Activated naive CD4-positive, alpha-beta T cell treated with Interleukin-2 at 50 U/mL for 16 hours (primary cell): ENCODE measurements around the gene ZCCHC17.
"Not testable (repeated sequence)": the region's sequence is repeated elsewhere in the genome, so short reads cannot be mapped to it uniquely, and the experiment has no call there.

ENCODE experiments used
- DNase-seq: peaks from one replicate; pipeline ENCODE4 v3.0.0-alpha.2; 2020

Gene ZCCHC17

DNA sequence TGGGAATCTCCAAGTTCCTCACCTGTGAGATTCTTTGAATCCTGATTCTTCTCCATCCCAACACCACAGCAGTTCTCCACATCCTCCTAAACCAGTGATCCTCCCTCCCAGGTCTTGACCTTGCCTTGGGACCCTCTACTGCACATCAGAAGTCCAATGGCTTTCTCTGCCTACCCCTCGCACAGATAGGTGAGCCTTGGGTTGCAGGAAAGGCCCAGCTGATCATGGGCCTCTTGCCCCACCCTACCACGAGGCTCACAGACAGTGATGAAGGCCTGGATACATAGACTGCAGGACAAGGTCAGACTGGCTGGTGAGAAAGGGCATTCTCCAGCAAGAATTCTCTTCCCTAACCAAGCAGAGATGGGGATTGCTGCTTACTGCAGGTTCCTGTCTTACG lies 75.2 kb downstream of the ZCCHC17 start:
- DNase-seq, result no peak

DNA sequence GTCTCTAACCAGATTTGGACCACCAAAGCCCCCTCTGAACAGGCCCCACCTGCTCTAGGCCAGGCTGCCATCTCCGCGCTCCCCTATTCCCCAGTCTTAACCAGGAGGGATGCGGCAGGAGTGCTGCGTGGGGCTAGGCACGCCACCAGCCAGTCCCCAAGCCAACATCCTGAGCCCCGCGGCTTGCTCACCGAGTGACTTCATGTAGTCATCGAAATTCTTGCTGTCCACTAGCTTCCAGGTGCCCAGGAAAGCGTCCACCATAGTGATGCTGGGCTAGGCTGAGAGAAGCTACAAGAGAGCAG lies 75.9 kb downstream of the ZCCHC17 start:
- no peak for DNase-seq

DNA sequence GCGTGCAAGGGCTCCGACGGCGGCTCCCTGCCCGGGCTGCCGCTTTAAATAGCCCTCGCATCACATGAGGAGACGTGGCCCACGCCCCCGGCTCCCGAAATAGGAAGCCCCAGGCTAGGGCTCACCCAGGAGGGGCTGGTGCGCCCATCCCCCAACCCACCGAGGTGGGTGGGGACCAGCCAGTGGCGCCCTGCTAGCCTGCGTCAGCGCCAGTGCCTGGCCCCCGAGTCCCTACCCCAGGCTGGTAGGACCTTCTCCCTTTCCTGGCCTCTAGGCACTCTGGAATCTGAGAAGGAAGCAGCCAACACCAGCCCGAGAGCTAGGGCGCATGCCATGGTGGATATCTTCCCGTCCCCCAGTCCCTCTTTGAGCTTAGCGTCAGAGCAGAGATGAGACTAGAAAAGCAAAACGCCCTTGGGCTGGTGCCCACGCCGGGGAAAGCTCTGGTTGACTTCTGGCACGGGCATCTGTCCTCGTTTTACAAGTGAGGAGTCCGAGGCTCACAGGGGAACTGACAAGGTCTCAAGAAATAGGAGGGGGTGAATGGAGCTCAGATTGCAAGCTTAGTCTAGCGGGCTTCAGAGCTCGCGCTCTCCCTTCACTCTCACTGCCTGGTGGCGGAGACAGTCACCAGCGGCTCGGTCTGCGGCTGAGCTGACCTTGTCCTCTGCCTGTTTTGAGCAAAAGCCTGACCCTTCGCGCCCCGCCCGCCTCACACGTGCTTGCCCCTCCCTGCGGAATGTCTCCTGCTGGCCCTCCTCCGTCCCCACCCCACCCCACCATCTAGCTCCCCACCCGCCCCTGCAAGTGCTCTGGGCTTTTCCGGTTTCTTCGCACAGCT lies 76.4 kb downstream of the ZCCHC17 start, which contains the start of gene FABP3:
FABP3 (minus strand) TSS at position 21 of the 841 bp plus-strand sequence. CDS start 62 bp downstream, outside the sequence.
- no peak for DNase-seq

DNA sequence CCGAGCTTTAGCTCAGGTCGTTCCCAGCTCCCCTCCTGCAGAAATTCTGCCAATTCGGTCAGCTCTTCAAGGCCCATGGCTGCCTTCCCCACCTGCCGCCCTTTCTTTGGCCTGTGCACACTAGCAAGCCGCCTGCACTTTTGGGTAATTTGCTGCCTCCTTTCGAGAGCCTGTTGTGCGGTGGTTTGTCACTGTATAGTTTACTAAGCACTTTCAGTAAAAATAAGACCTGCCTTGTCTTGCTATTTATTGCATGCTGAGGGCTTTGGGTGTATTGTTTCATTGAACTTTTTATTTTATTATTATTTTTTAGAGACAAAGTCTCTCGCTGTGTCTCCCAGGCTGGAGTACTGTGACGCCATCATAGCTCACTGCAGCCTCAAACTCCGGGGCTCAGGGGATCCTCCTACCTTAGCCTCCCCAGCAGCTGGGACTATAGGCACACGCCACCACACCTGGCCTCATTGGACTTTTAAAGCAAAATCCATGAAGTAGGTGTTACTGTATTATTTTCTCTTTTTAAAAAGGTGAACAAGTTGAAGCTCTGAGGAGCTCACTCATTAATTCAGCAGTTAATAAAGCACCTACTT lies 77.2 kb downstream of the ZCCHC17 start:
- DNase-seq, result no peak

- DNase-seq, result no peak
Observed at GRCh38 chr1:31374511-31375196, 77.8 kb downstream of the ZCCHC17 start.

DNA sequence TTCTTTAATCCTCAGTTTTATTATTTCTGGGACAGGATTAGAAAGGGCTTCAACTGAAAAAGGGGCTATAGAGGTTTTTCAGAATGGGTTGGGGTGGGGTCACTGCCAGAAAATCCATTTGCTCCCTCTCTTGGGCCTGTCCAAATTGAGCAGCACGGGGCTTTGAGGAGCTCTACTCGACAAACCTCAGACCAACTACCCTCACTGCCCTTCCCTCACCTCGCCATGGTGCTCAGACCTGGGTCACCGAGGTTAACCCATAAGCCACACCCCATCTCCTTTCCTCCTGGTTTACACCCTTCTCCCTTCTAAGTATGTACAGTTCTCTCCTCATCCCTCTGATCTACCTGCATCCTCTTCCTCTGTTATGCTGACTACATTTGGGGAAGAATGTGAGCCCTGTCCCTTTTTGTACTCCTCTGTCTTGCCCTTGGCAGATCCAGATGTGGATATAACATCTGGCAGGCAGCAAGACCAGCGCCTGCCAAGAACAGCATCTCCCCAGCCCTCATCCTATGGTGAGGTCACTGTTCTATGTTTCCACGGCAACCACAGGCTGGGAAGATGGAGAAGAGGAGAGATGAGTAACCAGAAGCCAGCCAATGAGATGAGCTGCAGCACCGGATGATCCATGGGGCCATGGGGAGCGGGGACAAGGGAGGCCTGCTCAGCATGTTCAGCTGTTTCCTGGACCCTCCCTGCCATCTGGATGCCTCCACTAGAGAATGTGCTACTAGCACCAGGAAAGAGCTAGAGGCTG lies 79.7 kb downstream of the ZCCHC17 start:
- no peak for DNase-seq

- DNase-seq, result no peak
Observed at GRCh38 chr1:31377364-31377863, 80.6 kb downstream of the ZCCHC17 start.

DNA sequence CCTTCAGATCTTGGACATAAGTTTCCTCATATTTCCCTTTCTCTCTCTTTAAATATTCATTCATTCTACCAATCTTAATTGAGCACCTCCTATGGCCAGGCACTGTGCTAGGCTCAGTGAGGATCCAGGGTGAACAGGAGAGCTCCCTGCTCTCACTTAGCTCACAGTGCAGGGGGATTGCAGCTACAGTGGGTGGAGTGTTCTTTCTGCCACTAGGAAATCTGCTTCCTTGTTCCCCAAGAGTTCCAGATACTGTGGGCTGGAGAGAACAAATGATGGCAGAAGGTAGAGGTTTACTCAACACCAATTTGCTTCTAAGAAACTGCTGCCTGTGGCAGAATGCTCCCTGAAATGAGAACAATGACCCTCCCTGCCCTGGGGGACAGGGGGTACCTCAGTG lies 81.2 kb downstream of the ZCCHC17 start:
- no peak for DNase-seq

GRCh38 chr1:31380181-31380580 lies 83.3 kb downstream of the ZCCHC17 start:
- no peak for DNase-seq

DNA sequence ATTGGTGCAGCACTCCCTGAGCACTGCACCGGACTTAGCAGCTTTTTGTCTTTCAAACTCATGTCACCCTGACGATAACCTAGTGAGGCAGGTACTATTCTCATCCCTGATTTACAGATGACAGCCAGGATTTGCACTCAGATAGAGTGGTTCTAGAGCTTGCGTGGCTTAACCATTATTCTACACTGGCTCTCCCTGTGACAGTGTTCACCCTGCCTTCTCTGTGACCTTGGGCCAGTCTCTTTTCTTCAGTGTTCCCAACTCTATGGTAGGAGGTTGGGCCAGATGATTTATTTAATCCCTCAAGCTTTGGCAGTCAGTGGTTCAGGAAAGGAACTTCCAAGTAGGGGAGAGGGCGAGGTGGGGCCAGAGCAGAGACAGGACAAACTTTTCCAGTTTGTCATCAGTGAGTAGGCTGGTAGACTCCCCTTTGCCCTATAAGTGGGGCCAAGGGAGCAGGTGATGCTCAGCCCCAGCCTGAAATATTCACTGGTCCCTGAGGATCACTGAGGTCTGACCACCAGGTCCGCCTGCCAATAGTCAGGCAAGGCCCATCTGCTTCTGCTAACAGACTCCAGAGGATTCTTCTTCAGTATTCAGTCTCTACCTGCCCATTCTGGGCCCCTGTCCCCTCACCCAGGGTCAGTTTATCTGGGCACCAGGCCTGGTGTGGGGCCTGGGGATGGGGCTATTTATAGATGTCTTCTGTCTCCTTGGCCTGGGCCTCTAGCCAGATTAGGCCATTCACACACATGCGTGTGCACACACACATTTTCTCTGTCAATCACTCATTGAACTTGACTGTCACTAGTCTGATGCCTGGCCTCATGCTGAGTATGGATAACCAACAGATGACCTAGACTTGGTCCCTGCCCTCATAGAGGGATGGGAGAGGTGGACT lies 84.8 kb downstream of the ZCCHC17 start:
- no peak for DNase-seq

GRCh38 chr1:31382379-31382989 lies 85.7 kb downstream of the ZCCHC17 start:
- no peak for DNase-seq

DNA sequence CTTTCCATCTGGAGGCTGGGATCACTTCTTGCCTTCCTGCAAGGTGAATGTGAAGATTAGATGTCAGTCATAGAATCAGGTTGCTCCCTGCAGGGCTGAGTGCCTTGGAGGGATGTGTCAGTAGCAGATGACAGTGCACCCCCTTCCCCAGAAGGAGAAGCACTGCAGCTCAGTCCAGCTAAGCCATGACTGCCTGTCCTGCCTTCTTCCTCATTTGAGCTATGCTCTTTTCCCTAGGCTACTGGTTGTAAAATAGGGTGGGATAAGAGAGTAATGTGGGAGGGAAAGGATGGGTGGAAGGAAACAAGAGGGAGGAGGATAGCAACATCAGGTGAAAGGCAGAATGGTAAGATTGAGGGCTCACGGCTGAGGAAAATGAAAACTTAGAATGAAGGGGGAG lies 87.1 kb downstream of the ZCCHC17 start:
- DNase-seq, result no peak

GRCh38 chr1:31386576-31387243 lies 89.9 kb downstream of the ZCCHC17 start:
- DNase-seq, result not testable (repeated sequence)

DNA sequence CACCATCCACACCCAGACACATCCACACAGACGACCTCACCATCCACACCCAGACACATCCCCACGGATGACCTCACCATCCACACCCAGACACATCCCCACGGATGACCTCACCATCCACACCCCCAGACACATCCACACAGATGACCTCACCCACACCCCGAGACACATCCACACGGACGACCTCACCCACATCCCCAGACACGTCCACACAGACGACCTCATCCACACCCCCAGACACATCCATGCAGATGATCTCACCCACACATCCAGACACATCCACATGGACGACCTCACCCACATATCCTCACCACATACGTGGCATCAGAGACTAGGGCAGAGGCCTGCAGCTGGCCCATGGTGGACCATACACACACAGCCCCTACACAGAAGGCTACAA lies 90.8 kb downstream of the ZCCHC17 start:
- no peak for DNase-seq

DNA sequence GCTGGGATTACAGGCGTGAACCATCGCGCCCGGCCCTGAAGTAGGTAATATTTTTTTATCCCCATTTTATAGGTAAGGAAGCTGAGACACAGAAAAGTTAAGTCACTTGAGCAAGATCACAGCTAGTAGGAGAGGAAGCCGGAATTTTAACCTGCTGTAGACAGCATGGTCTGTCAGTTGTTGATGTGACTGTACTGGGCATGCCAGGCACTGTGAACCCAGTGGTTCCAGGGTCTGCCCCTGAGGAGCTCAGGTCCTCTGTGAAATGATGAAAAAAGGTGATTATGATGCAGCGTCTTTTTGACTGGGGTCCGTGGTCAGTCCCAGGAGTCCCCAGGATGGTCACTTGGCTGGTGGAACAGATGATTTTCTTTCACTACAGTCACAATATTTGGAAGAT lies 92.8 kb downstream of the ZCCHC17 start:
- no peak for DNase-seq

DNA sequence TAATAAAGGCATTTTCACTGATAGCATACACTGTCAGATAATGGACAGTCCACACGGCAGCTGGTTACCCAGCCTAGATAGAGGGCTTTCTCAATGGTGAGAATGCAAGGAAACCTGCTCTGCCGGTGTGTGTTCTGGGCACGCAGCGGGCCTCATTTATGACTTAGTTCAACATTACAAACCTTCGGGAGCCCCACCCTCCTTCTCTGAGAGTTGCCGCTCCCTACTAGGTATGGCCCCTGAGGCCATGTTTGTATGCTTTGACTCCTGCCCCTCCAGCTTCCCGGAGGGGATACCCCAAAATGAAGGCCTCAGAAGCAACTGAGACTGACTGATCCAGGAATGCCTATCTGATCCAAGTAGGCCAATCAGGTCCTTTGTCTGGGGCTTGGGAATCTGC lies 93.2 kb downstream of the ZCCHC17 start:
- no peak for DNase-seq

- no peak for DNase-seq
Observed at GRCh38 chr1:31393463-31393862, 96.6 kb downstream of the ZCCHC17 start.

GRCh38 chr1:31394584-31395193 lies 97.9 kb downstream of the ZCCHC17 start:
- DNase-seq, result peak; percentile 80

- DNase-seq, result no peak
Observed at GRCh38 chr1:31396633-31397351, 100.0 kb downstream of the ZCCHC17 start.
